Common myeloid progenitor, CD34-positive (primary cell): ENCODE measurements around the gene RNASE13.

Source experiments
- CTCF ChIA-PET: fragments of 350-600 bp; sonication (Branson Sonifier 250); formaldehyde crosslinking; loops from one replicate; lab custom pipeline; 2021; ENCODE audit warnings: antibody characterized with exemption; lab: Charles Lee
- POLR2A ChIA-PET: fragments of 350-600 bp; sonication (Branson Sonifier 250); formaldehyde crosslinking; loops from one replicate; lab custom pipeline; 2021; ENCODE audit warnings: antibody characterized with exemption; lab: Charles Lee
- DNase-seq, 3 donors: peaks; one replicate each; pipeline versions ENCODE4 v3.0.0 to v3.0.0-alpha.2; 2013
- H3K27ac ChIP-seq, 2 experiments: 1 replicate in 1 of 2; 2 replicates in 1 of 2; pipeline ENCODE4 v1.7.0; 2013; ENCODE audit warnings: inconsistent platforms in 2 of 2, low read length in 2 of 2, mild to moderate bottlenecking in 2 of 2, low read depth in 1 of 2, moderate library complexity in 1 of 2; ENCODE audit not compliant: severe bottlenecking in 2 of 2, insufficient read depth in 1 of 2, poor library complexity in 1 of 2
- H3K27me3 ChIP-seq, 5 experiments: replicated peaks in 2 of 5; 1 replicate in 3 of 5; 2 replicates in 2 of 5; pipeline versions ENCODE4 v1.6.1 to v1.7.0; 2013; ENCODE audit warnings: low read length in 4 of 5, mild to moderate bottlenecking in 2 of 5, moderate library complexity in 2 of 5, inconsistent platforms in 1 of 5; ENCODE audit not compliant: insufficient read depth in 5 of 5, control insufficient read depth in 4 of 5
- H3K36me3 ChIP-seq, 4 experiments: 1 replicate in 2 of 4; 2 replicates in 2 of 4; pipeline versions ENCODE4 v1.6.1 to v1.7.0; 2013; ENCODE audit warnings: low read length in 3 of 4, control low read depth in 1 of 4, mild to moderate bottlenecking in 1 of 4; ENCODE audit not compliant: control insufficient read depth in 4 of 4, insufficient read depth in 4 of 4
- H3K4me1 ChIP-seq, 4 experiments: 1 replicate in 3 of 4; 2 replicates in 1 of 4; pipeline versions ENCODE4 v1.6.1 to v1.7.1; 2013; ENCODE audit warnings: low read length in 3 of 4, mild to moderate bottlenecking in 3 of 4, control low read depth in 1 of 4, inconsistent platforms in 1 of 4, moderate library complexity in 1 of 4; ENCODE audit not compliant: control insufficient read depth in 4 of 4, insufficient read depth in 4 of 4; ENCODE audit errors: control extremely low read depth in 1 of 4
- H3K4me3 ChIP-seq, 7 experiments: 1 replicate in 4 of 7; 2 replicates in 3 of 7; pipeline versions ENCODE4 v1.5.1 to v1.7.0; 2013; ENCODE audit warnings: mild to moderate bottlenecking in 7 of 7, low read length in 6 of 7, moderate library complexity in 6 of 7, inconsistent platforms in 2 of 7, low read depth in 2 of 7, control low read depth in 1 of 7; ENCODE audit not compliant: insufficient read depth in 4 of 7, control insufficient read depth in 1 of 7; ENCODE audit errors: extremely low read depth in 1 of 7
- H3K9me3 ChIP-seq, 5 experiments: 1 replicate in 4 of 5; 2 replicates in 1 of 5; pipeline versions ENCODE4 v1.6.1 to v1.7.1; 2013; ENCODE audit warnings: low read length in 4 of 5, mild to moderate bottlenecking in 2 of 5, inconsistent platforms in 1 of 5, low read depth in 1 of 5, moderate library complexity in 1 of 5; ENCODE audit not compliant: control insufficient read depth in 4 of 5, insufficient read depth in 2 of 5; ENCODE audit errors: control extremely low read depth in 1 of 5
- WGBS: methylation state at CpG from one replicate; pipeline ENCODE4 v1.1.5; 2013; ENCODE audit not compliant: insufficient coverage; 5-methylcytosine and 5-hydroxymethylcytosine counted together

Gene RNASE13

GRCh38 chr14:20997564-20997963 is 37.0 kb downstream of the RNASE13 start:
- no peak for DNase-seq
- ChIA-PET POLR2A (no interaction called here), CTCF (interaction anchor here (0.6 to 10.6 kb wide), 9 partner anchors 8 to 174 kb away, joined by 3 to 109 read pairs (median 4); partner anchors contain the start of gene TMEM253)
- Histone ChIP-seq H3K9me3 (no peaks in the 10 kb centered on the region), H3K4me1 (no peaks in the 10 kb centered on the region), H3K36me3 (peaks cover 18 to 48% (median 34%) of the 10 kb centered on the region in 4 experiments), H3K27me3 (no peaks in the 10 kb centered on the region), H3K4me3 (no peak overlapping the region), H3K27ac (no peak overlapping the region)
- WGBS = 83% methylated on average over 4 of the region's 6 CpGs

- ChIA-PET CTCF (interaction anchor here (0.6 to 10.6 kb wide), 10 partner anchors 9 to 174 kb away, joined by 3 to 109 read pairs (median 4); partner anchors contain the start of gene TMEM253), POLR2A (no interaction called here)
- H3K27me3 ChIP-seq = no peaks in the 10 kb centered on the region
- no peak for DNase-seq
- H3K4me3 ChIP-seq = no peak overlapping the region
- H3K27ac ChIP-seq = no peak overlapping the region
- no peaks in the 10 kb centered on the region for H3K4me1 ChIP-seq
- WGBS = no CpG with 5 or more reads among the region's 4 CpGs
- H3K36me3 ChIP-seq = peaks cover 18 to 52% (median 38%) of the 10 kb centered on the region in 4 experiments
- no peaks in the 10 kb centered on the region for H3K9me3 ChIP-seq
These were observed 37.5 kb downstream of the RNASE13 start for GRCh38 chr14:20997115-20997514.

DNA sequence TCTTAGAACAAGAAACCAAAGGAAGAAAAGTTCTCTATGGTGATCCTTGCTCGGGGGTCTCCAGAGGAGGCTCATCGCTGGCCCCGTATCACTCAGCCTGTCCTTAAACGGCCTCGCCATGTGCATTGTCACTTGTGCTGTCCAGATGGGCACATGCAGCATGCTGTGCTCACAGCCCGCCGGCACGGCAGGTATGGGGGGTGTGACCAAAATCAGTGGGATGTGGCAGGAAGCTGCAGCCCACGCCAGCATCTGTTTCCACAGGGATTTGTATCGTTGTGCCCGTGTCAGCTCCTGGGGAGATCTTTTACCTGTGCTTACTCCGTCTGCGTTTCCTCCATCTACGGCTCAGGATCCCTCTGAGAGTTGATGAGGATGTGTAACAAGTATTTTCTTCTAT is 38.1 kb downstream of the RNASE13 start:
- no peak for DNase-seq
- 97% methylated on average over 14 of the region's 14 CpGs for WGBS
- no peaks in the 10 kb centered on the region for H3K9me3 ChIP-seq
- H3K36me3 ChIP-seq = peaks cover 22 to 58% (median 39%) of the 10 kb centered on the region in 4 experiments
- no peak overlapping the region for H3K4me3 ChIP-seq
- H3K27me3 ChIP-seq = no peaks in the 10 kb centered on the region
- POLR2A ChIA-PET = no interaction called here
- no peak overlapping the region for H3K27ac ChIP-seq
- peaks cover 0 to 4% (median 0%) of the 10 kb centered on the region in 4 experiments for H3K4me1 ChIP-seq
- CTCF ChIA-PET = interaction anchor here (0.7 to 10.6 kb wide), 8 partner anchors 9 to 71 kb away, joined by 3 to 109 read pairs (median 4); no protein-coding TSS in a partner anchor

DNA sequence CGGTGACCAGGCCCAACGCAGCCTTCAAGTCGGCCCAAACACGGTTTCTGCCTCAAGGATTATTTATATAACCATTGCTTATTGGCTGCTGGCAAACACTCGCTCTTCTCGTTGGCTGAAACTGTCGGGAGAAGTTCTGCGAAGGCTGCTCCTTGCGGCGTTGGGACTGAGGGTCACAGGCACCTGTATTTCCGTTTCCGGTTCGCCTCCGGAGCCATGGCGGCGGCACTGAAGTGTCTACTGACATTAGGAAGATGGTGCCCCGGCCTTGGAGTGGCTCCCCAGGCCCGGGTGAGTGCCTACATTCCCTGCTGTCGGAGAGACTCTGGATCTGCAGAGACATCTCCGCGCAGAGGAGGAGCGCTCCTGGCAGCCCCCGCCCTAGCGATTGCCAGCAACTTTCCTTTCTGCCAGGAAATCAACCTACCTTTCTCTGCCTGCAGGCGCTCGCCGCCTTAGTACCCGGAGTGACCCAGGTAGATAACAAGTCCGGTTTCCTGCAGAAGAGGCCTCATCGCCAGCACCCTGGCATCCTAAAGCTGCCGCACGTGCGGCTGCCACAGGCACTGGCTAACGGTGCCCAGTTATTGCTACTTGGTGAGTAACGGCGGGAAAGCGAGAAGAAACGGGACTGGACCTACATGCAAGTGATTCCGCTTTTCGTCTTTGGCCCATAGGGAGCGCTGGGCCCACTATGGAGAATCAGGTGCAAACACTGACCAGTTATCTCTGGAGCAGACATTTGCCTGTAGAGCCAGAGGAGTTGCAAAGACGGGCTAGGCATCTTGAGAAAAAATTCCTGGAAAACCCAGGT is 44.6 kb downstream of the RNASE13 start, which contains the start of gene METTL17:
METTL17 (plus strand) TSS at position 194 of the 814 bp plus-strand sequence; CDS start at position 217, 23 bp downstream.
- Histone ChIP-seq H3K4me1 (peaks cover 0 to 27% (median 20%) of the 10 kb centered on the region in 4 experiments), H3K9me3 (no peaks in the 10 kb centered on the region), H3K4me3 (peak within 1 kb of the TSS; percentile 84 to 99 (median 93)), H3K27me3 (no peaks in the 10 kb centered on the region), H3K27ac (peak within 1 kb of the TSS; percentile 33 to 78), H3K36me3 (peaks cover 12 to 32% (median 21%) of the 10 kb centered on the region in 4 experiments)
- DNase-seq = peak; percentile 91 to 94 (median 93)
- ChIA-PET CTCF (interaction anchor here (1.0 to 2.4 kb wide), 7 partner anchors 9 to 51 kb away, joined by 3 to 7 read pairs (median 4); partner anchors contain the start of gene SLC39A2), POLR2A (no interaction called here)
- 0% methylated on average over 40 of the region's 42 CpGs for WGBS

DNA sequence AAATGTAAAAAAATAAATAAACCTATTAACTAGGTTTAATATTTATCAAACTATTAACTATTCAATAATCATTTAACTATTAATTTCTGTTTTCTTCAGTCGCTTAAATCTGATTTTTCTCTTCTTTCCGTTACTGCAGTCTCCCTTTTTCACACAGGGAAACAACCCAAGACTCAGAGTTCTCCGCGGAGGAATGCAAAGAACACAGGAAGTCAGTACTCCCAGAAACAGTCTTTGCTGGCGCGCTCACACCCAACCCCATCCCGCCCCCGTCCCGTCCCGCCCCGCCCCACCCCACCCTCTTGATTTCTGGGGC is 45.2 kb downstream of the RNASE13 start:
- Histone ChIP-seq H3K27ac (peak overlapping the region in 1 of 2 experiments; percentile 78), H3K9me3 (no peaks in the 10 kb centered on the region), H3K4me3 (peak overlapping the region in 6 of 7 experiments; percentile 84 to 99 (median 94)), H3K4me1 (peaks cover 0 to 27% (median 20%) of the 10 kb centered on the region in 4 experiments), H3K36me3 (peaks cover 7 to 26% (median 15%) of the 10 kb centered on the region in 4 experiments), H3K27me3 (no peaks in the 10 kb centered on the region)
- POLR2A ChIA-PET = no interaction called here
- CTCF ChIA-PET = interaction anchor here (0.9 to 1.9 kb wide), 6 partner anchors 9 to 232 kb away, joined by 3 to 7 read pairs (median 4); partner anchors contain the start of gene SLC39A2
- DNase-seq = no peak
- WGBS = 14% methylated on average over 2 of the region's 11 CpGs

DNA sequence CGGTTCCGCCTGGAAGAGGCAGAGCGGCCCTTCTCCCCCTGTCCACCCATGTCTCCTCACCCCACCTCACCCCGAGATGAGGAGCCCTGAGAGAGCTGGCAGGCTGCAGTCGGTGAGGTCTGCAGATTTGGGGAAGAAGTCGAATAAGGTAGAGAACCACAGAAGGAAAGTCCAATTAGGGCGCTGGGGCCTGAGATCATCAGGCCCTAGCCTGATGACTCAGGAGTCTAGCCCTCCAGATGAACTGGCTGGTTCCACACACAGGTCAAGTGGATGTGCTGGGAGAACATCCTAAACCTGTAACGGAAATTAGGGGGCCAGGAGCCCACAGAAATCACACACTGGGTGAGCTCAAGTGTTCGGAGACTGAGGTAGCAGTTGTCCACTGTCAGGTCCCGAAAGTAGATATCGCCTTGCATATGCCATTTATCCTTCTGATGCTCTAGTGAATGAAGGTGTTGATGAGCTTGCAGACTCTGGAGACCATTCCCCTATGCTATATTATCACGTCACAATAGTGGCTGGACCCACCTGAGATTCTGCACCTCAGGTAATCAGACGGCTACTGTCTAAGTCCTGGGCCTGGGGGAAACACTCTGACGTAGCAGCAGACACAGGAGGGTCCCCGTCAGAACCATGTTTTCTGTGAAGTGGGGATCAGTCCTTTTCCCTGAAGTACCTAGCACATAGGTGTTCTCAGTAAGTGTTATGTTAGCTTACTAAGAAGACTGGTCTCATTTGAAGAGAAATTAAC is 45.7 kb downstream of the RNASE13 start:
- no peaks in the 10 kb centered on the region for H3K9me3 ChIP-seq
- peak overlapping the region in 1 of 2 experiments; percentile 78 for H3K27ac ChIP-seq
- peak overlapping the region in 6 of 7 experiments; percentile 3 to 99 (median 88) for H3K4me3 ChIP-seq
- WGBS = 80% methylated on average over 8 of the region's 15 CpGs
- H3K27me3 ChIP-seq = no peaks in the 10 kb centered on the region
- peak in 2 of 3 donors; percentile 36 to 40 for DNase-seq
- peaks cover 7 to 21% (median 13%) of the 10 kb centered on the region in 4 experiments for H3K36me3 ChIP-seq
- POLR2A ChIA-PET = no interaction called here
- peaks cover 0 to 27% (median 20%) of the 10 kb centered on the region in 4 experiments for H3K4me1 ChIP-seq
- CTCF ChIA-PET = interaction anchor here (0.6 to 1.9 kb wide), 10 partner anchors 8 to 231 kb away, joined by 3 to 7 read pairs (median 4); partner anchors contain the start of gene SLC39A2
